Measurements from ENCODE around the gene GRK6. TPM values are rescaled to one million over a fixed set of nuclear protein-coding genes. Genes with fewer than 3 reads are reported as not detected.
A peak's percentile ranks its signal among the peaks of the same experiment; 100 is the strongest.

The GRK6 gene
- total RNA-seq, 3 donors from 2014 or later = 21.3 to 25.0 (median 22.1) TPM

DNA sequence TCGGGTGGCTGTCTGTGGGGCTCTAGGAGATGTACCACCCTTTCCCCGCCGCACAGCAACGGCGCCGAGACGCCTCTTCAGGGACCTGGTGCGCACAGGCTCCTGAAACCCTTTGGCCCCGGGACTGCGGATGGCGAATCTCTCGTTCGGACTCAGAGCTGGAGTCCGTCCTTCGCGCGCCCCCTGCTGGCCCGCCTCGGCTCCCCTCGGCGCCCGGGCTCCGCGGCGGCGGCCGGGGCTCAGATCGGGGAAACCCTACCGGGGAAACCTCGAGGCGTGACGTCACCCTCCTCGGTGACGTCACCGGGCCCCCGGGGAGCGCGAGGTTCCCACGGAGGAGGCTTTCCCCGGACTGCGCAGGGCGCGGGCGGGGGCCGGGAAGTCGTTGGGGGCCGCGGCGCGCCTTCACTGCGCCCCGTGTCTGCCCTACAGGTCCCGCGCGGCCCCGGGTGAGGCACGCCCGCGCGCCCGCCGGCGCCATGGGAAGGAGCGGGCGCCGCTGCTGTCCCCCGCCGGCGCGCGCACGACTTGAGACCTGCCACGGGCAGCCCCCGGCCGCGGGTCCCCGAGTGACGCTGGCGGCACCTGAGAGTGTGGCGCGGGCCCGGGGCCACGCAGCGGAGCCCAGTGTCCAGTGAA is 28.0 kb downstream of the GRK6 start:
- intact Hi-C loops (cut with DNase I; ENCODE audit: low total_unique reads) = loop anchor here (1.0 to 10.0 kb wide), 3 partner anchors 28 to 340 kb away; partner anchors contain the start of gene GRK6
- no peaks in the 10 kb centered on the region for H3K36me3 ChIP-seq
- peaks cover 0 to 2% of the 10 kb centered on the region in 2 donors for H3K27me3 ChIP-seq
- no peaks in the 10 kb centered on the region for H3K9me3 ChIP-seq
- H3K27ac ChIP-seq = peak overlapping the region; percentile 73 to 82
- H3K4me3 ChIP-seq = peak overlapping the region; percentile 45 to 79 (median 60)
- no peaks in the 10 kb centered on the region for H3K4me1 ChIP-seq
- peak; percentile 47 to 83 (median 62) for TF ChIP-seq POLR2AphosphoS5 (IDR thresholded peaks at IDR 0.05)
- TF ChIP-seq POLR2A (IDR thresholded peaks at IDR 0.05) = no peak
- TF ChIP-seq, protein P1, sequence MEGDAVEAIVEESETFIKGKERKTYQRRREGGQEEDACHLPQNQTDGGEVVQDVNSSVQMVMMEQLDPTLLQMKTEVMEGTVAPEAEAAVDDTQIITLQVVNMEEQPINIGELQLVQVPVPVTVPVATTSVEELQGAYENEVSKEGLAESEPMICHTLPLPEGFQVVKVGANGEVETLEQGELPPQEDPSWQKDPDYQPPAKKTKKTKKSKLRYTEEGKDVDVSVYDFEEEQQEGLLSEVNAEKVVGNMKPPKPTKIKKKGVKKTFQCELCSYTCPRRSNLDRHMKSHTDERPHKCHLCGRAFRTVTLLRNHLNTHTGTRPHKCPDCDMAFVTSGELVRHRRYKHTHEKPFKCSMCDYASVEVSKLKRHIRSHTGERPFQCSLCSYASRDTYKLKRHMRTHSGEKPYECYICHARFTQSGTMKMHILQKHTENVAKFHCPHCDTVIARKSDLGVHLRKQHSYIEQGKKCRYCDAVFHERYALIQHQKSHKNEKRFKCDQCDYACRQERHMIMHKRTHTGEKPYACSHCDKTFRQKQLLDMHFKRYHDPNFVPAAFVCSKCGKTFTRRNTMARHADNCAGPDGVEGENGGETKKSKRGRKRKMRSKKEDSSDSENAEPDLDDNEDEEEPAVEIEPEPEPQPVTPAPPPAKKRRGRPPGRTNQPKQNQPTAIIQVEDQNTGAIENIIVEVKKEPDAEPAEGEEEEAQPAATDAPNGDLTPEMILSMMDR (IDR thresholded peaks at IDR 0.05) = peak; percentile 87 to 97 (median 94)
- peak; percentile 92 to 93 for DNase-seq (ENCODE audit: low spot score in 2 of 2)

DNA sequence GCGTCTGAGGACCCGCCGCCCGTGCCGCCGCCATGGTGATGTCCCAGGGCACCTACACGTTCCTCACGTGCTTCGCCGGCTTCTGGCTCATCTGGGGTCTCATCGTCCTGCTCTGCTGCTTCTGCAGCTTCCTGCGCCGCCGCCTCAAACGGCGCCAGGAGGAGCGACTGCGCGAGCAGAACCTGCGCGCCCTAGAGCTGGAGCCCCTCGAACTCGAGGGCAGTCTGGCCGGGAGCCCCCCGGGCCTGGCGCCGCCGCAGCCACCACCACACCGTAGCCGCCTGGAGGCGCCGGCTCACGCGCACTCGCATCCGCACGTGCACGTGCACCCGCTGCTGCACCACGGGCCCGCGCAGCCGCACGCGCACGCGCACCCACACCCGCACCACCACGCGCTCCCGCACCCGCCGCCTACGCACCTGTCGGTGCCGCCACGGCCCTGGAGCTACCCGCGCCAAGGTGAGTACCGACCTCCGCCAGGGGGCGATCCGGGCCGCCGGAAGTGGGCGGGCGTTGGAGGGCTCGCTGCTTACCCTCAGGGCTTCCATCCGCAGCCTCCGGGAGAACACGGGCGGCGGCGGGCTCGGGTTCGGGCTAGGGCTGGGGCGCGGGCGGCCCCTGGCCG is 28.7 kb downstream of the GRK6 start:
- H3K9me3 ChIP-seq = no peaks in the 10 kb centered on the region
- no peak for DNase-seq (ENCODE audit: low spot score in 2 of 2)
- H3K36me3 ChIP-seq = no peaks in the 10 kb centered on the region
- H3K27ac ChIP-seq = peak overlapping the region; percentile 73 to 82
- intact Hi-C loops (cut with DNase I; ENCODE audit: low total_unique reads) = loop anchor here (1.0 to 10.0 kb wide), 2 partner anchors 29 to 340 kb away; partner anchors contain the start of gene GRK6
- H3K4me1 ChIP-seq = no peaks in the 10 kb centered on the region
- H3K4me3 ChIP-seq = peak overlapping the region; percentile 45 to 79 (median 60)
- H3K27me3 ChIP-seq = peaks cover 0 to 2% of the 10 kb centered on the region in 2 donors
- TF ChIP-seq POLR2AphosphoS5 (IDR thresholded peaks at IDR 0.05) (peak in 1 of 3 donors; percentile 15), POLR2A (IDR thresholded peaks at IDR 0.05) (no peak)
- TF ChIP-seq, protein P1 (IDR thresholded peaks at IDR 0.05) = peak; percentile 46 to 68 (median 59)

DNA sequence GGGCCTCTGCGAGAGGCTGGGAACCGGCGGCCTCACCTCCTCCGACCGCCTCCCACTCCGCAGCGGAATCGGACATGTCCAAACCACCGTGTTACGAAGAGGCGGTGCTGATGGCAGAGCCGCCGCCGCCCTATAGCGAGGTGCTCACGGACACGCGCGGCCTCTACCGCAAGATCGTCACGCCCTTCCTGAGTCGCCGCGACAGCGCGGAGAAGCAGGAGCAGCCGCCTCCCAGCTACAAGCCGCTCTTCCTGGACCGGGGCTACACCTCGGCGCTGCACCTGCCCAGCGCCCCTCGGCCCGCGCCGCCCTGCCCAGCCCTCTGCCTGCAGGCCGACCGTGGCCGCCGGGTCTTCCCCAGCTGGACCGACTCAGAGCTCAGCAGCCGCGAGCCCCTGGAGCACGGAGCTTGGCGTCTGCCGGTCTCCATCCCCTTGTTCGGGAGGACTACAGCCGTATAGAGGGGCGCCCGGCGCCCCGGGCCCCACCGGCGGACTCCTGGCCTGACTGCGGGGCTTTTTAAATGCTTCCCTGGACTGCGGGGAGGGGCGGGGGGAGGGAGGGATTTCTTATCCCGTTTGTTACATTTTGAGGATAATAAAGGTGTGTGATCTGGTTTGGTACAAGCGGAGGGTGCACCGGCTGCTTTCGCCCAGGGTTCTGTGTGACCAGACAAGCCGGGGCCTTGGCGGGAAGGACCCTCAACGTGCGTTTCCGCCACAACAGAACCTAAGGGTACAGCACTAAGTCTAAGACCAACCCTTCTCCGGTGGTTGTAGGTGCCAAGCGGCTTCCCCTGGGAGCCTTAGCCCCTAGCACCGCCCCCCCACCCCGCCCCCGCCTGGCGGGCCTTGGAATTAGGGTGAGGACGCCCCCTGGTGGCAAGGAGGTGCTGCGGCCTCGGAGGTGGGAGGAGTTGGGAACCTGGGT is 29.4 kb downstream of the GRK6 start:
- DNase-seq (ENCODE audit: low spot score in 2 of 2) = peak; percentile 92 to 95

DNA sequence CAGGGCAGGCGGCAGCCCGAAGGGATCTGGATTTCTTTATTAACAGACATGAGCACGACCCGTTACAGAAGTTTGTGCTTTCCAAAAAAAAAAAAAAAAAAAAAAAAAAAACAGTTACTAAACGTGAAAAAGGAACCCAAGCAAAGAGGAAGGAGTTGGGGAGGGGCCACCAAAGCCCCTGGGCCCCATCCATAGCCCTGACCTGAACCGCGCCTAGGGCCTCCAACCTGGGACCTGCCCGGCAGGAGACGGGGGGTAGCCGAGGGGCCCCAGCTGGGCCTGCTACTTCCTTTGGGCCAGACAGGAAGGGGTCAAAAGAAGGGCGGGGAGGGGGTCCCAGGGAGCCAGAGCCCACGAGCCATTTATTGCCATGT is 30.1 kb downstream of the GRK6 start:
- intact Hi-C loops (cut with DNase I; ENCODE audit: low total_unique reads) = loop anchor here (10.0 kb wide), 1 partner anchor 342 kb away; no protein-coding TSS in a partner anchor
- TF ChIP-seq POLR2AphosphoS5 (IDR thresholded peaks at IDR 0.05) = no peak
- TF ChIP-seq, protein P1 (IDR thresholded peaks at IDR 0.05) = no peak
- no peak for TF ChIP-seq POLR2A (IDR thresholded peaks at IDR 0.05)
- no peak for DNase-seq (ENCODE audit: low spot score in 2 of 2)
- peak overlapping the region; percentile 81 to 82 for H3K27ac ChIP-seq
- H3K36me3 ChIP-seq = no peaks in the 10 kb centered on the region
- H3K4me3 ChIP-seq = peak overlapping the region in 1 of 3 donors; percentile 60
- H3K9me3 ChIP-seq = no peaks in the 10 kb centered on the region
- H3K4me1 ChIP-seq = no peaks in the 10 kb centered on the region
- peaks cover 0 to 2% of the 10 kb centered on the region in 2 donors for H3K27me3 ChIP-seq

More for the DNA sequence above, 29.4 kb downstream of the GRK6 start:
- intact Hi-C loops (cut with DNase I; ENCODE audit: low total_unique reads) = loop anchor here (1.0 to 10.0 kb wide), 2 partner anchors 30 to 341 kb away; partner anchors contain the start of gene GRK6
- H3K27ac ChIP-seq = peak overlapping the region; percentile 57 to 82
- H3K36me3 ChIP-seq = no peaks in the 10 kb centered on the region
- H3K9me3 ChIP-seq = no peaks in the 10 kb centered on the region
- H3K4me3 ChIP-seq = peak overlapping the region; percentile 45 to 79 (median 60)
- TF ChIP-seq POLR2AphosphoS5 (IDR thresholded peaks at IDR 0.05) (peak in 2 of 3 donors; percentile 27 to 49), POLR2A (IDR thresholded peaks at IDR 0.05) (no peak)
- TF ChIP-seq, protein P1 (IDR thresholded peaks at IDR 0.05) = peak; percentile 41 to 72 (median 57)
- peaks cover 0 to 2% of the 10 kb centered on the region in 2 donors for H3K27me3 ChIP-seq
- no peaks in the 10 kb centered on the region for H3K4me1 ChIP-seq

Data from breast epithelium (tissue), 4 donors.